HG02759 (cell line): ENCODE results near the gene CT47C1.
A peak's percentile ranks its signal among the peaks of the same experiment; 100 is the strongest.

Experiments used
- ATAC-seq: cut with Tn5 transposase; IDR thresholded peaks from one replicate; pipeline ENCODE4 v1.9.1; 2021; ENCODE audit warnings: mild to moderate bottlenecking, moderate library complexity; ENCODE audit not compliant: unreplicated experiment

The CT47C1 gene

DNA sequence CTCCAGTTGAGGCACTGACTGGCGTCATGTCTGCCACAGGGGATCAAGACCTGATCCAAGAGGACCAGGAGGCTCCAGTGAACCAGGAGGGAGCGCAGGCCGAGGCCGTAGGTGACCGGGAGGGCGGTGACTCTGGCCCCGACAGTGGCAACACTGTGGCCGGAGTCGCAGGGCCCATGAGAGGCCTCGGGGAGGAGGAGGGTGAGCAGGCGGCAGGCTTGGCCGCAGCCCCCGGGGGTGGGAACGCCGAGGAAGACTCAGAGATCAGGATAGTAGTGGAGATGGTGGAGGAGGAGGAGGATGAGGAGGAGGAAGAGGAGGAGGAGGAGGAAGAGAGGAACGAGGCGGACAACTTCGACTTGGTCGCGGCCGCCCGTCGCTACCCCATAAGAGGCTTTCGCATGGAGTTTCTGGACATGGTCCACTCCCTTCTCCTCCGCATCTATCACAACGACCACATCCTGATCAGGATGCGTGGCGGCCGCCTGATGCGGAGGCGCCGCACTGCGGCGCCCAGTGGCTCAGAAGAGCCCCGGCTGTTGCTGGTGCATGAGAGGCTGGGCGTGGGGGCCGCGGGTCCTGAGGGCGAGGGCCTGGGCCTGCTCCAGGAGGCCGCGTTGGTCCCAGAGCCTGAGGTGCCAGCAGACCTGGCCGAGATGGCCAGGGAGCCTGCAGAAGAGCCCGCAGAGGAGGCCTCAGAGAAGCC is 560 bp downstream of the CT47C1 start:
- ATAC-seq, result no peak

DNA sequence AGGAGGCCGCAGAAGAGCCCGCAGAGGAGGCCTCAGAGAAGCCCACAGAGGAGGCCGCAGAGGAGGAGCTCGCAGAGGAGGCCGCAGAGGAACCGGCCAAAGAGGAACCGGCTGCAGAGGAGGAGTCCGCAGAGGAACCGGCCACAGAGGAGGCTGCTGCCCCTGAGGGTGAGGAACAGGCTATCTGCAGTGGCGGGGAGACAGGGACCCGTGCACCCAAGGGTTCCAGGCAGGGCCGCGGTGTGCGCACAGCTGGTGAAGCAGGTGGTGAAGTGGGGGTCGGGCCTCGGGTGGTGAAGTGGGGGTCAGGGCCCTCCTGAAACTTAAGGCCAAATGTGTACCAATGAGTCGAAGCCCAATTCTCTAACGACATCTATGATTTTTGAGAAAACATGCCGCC is 1.1 kb downstream of the CT47C1 start:
- ATAC-seq, result no peak

DNA sequence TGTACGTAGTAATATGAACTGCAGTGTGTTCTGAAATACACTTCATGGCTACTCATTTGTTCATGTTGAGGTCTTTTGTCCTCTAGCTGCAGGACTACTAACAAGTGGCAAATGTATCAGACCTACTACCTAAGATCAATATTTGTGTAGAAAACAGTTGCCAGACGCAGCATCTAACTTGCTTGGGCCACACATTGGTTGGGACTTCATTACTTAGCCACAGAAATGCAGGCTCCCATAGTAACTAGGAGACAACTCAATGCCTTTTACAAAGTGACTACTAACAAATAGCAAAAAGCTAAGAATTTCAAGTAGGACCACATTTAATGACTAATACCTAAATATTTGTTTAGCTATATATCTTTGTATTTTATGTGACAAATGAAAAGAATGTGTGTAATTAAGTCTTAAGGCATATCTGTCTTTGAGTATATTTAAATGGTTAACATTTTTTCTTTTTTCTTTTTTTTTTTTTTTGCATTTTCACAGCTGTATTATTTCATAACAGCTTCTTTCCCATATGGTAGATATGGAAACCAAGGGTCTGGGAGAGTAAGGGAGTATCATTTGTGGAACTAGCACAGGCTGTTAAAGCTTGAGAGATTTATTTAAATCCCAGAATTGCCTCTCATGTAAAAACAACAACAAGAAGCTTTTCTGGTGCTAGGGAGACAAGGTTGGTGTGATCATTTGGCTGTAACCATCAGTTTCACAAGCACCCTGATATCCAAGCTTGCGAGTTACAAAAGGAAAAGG is 2.7 kb downstream of the CT47C1 start:
- no peak for ATAC-seq

DNA sequence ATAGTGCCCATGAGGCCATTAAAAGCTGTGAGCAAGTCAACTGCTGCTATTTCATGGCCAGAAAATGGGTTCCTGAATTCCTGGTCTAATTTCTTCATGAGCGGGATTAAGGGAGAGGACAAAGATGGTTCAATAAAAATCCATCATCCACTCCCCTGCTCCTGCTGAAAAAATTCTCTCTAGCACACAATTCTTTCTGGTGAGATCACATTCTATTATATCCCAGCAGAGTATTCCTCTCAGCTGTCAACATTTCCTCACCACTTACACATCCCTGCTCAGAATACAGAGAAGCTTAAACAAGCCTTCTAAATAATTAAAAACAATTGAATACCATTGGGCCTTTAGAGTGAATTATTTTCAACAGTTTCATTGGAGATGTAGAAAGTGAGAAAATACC is 9.5 kb downstream of the CT47C1 start:
- ATAC-seq, result no peak

DNA sequence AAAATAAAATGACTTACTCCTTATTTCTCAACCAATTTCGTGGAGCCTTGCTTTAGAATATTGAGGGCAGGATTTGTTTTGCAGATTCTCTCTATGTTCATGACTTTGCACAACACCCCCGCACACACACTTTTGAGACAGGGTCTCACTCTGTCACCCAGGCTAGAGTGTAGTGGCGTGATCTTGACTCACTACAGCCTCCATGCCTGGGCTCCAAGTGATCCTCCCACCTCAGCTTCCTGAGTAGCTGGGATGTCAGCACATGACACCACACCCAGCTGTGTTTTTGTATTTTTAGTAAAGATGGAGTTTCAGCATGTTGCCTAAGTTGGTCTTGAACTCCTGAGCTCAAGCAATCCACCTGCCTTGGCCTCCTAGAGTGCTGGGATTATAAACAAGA is 12.0 kb downstream of the CT47C1 start:
- no peak for ATAC-seq

DNA sequence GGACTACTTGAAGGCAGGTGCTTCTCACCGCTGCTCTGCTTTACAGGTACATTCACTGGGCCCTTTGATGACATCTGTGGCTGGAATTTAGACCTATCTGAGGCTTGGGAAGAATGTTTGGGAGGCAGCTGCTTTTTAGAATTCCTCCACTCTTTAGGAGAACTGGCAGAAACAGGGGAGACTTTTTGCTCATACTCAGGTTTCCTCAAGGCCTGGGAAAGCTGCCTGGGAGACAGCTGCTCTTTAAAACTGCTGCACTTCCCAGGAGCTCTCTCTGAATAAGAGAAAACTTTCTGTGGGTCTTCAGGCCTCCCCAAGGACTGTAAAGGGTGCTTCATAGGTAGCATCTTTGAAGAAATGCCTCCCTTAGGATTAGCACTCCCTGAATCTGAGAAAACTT is 14.3 kb downstream of the CT47C1 start:
- no peak for ATAC-seq

DNA sequence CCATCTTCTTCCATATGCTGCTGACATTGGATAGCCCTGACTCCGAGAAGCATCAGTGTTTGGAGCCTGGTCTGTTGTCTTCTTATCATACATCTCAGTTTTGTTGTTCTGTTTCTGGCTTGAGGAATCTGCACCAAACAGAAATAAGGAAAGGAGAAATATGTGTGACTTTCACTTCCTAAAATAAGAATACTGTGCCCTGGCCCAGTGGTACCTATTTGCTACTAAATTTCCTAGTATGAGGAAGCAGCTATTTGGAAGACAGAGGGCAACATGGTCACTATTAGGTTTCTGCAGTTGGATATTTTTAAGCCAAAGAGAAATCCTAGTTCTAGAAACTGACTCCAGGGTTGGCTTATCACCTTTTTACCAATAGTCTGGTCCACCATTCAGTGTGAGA is 16.8 kb downstream of the CT47C1 start:
- ATAC-seq, result no peak

DNA sequence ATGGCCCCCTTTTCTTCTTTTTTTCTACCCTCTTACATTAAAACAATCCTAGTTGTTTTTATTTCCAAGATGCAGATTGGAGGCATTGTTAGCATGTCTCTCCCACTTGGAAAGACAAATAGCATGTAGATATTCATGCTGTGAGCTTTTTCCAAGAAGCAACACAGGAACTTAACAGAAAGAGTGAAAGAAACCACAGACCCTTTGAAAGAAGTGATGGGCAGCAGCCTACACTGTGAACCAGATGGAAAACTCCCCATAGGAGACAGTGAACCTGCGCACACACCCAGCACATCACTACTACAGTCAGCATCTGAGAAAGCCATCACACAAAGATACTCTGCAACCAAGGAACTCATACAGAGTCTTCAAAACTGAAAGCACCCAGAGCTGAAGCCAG is 17.8 kb downstream of the CT47C1 start:
- no peak for ATAC-seq

DNA sequence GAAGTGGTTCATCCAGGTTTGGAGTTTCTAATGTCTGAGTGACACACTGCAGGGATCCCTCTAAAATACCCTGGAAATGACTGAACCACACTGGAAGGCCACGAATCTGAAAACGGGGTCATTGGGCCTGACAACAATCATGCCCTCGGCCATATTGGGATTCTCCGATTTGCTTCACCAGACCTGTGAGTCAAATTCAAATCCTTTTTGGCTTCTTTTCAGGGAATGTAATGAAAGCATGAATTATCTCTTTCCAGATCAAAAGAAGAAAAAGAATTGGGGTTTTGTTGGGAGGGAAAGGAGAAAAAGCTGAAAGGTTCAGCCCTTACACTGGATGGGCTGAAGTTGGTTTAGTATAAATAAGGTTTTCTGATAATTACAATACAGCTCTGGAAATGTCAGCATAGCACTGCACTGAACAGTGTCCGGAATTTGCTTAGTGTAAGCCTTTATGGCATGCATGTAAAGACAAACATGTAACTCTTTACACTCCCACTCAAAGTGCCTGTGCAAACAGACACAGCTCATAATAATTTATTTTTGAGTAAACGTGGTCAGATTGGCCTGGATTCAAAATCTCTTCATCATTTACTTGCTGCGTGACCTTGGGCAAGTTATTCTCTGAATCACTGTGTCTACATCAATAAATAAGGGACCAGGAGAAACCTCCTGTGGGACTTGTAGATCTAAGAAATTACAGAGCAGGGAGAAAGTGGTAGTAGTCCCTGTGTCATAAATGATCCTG is 21.4 kb downstream of the CT47C1 start:
- no peak for ATAC-seq

DNA sequence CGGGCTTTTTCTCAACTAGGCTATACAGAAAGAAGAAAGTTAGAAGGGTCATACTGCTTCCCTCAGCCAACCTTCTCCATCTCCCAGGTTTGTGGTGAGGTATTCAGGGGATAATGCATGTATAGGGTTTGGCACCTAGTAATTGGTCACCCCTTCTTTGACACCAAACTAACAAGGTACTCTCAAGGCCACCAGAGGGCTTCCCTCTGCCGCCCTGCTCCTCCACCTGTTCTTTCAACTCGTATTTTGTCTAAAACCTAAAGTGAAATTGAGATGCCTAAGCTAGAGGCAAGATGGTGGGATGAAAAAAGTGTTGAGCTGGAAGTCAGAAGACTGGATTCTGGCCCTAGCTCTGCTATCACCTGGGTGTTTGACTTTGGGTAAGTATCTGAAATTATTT is 22.0 kb downstream of the CT47C1 start:
- no peak for ATAC-seq

DNA sequence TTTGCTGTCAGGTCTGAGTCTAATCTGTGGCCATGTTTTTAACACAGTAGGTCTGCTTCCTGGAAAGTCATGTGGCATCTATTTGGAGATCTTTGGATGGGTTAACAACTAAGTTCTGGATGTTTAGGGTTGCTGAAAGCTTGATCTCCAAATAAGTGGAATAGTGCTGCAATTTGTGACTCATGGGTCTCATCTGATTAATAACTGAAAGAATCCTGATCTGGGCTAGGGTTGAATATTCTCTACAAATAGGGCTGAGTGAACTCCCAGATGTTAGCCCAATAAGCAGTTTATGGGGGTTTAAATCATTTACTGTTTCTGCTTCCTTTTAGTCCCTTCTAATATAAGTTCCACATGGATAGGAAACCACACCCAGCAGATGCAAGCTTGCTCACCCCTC is 23.1 kb downstream of the CT47C1 start:
- no peak for ATAC-seq

DNA sequence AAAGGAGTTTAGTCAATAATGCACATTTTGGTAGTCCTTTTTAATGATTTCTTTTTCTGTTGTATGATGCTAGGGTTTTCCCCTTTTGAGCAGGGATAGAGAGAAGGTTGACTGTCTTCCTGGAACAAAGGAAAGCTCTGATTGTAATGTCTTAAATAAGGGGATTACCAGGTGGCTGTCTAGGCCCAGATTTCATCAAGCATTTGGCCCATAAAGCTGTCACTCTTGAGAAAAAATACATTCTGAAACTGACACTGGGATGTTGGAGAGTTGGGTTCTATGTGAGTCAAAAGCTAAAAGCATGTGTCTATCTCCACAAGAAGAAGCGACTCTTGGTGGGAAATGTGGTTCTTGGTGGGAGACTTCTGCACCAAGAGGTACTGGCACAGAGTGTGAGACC is 28.4 kb downstream of the CT47C1 start:
- ATAC-seq, result no peak

DNA sequence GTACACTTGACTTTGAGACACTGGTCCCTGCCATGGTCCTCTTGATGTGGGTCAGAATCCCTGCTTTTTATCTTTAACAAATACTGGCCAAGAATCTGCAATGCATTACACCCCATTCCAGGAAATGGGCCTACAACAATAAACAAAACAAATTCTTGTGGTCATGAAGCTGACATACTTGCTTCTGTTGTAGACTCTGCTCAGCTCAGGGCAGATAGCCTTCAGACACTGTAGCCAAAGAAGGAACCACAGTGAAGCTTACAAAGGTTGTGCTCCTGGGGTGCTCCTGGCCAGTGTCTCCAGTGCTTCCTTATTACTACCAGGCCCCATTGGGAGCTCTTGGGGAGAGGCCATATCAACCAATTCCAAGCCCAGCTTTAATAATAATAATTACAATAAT is 33.0 kb downstream of the CT47C1 start:
- ATAC-seq, result no peak

DNA sequence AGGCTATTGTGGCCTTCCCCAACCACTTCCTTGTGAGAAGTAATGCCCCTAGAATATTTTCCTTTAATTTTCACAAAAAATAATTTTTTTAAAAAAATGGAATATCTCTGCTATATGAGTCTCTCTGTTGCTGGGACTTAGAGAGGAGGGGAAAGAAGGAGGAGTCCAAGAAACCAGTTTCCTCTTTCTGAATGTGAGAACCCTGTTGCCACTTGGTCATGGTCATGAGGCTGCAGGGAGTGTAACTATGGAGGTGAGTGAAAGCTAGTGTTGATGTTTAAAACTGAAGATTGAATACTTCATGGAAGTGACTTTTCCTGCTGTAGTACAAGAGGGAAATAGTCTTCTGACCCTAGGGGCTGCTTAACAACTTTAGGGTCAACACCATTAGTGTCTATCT is 34.4 kb downstream of the CT47C1 start:
- ATAC-seq, result no peak

DNA sequence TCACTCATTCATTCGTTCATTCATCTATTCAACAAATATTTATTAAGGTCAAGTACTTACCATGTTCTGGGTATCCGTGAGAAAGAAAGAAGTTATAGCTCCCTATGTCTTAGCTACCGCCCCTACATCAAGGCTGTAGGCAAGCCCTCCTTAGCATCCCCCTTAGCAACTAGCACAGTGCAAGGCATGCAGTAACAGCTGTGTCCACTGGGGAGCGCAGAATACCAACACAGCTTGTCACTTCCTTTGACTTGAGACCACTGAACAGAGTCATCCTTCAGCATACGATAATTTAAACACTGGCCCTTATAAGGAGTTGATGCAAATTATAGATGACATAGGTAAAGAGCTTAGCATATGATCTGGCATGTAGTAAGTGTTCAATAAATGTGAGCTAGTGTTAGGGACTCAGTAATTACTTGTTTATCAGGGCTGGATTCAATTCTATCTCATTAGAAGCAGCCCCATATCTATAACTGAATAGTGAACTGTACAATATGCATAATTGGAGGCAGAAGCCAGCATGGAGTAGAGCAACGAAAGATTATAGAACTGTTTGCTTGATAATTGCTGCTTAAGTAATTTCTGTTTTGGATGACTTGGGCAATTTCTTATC is 46.1 kb downstream of the CT47C1 start:
- ATAC-seq, result peak; percentile 71

DNA sequence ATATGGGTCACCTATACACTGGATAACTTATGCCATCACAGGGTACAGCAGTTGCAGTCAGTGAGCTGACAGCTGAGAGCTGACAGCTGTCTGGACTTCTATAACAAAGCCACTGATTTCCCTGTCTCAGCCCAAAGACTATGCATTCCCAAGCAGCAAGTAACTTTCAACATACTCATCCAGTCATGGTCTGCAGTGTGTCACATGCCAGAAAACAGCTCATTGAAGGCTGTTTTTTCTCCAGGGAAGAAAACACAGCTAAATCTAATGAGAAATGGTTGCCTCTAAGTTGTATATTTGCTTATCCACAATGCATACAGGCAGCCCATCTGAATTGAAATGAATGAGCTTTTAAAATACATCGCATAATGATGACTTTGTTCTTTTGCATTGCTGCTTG is 48.5 kb downstream of the CT47C1 start:
- ATAC-seq, result no peak
